ENCODE measurements around the gene TMED4.

The TMED4 gene

DNA sequence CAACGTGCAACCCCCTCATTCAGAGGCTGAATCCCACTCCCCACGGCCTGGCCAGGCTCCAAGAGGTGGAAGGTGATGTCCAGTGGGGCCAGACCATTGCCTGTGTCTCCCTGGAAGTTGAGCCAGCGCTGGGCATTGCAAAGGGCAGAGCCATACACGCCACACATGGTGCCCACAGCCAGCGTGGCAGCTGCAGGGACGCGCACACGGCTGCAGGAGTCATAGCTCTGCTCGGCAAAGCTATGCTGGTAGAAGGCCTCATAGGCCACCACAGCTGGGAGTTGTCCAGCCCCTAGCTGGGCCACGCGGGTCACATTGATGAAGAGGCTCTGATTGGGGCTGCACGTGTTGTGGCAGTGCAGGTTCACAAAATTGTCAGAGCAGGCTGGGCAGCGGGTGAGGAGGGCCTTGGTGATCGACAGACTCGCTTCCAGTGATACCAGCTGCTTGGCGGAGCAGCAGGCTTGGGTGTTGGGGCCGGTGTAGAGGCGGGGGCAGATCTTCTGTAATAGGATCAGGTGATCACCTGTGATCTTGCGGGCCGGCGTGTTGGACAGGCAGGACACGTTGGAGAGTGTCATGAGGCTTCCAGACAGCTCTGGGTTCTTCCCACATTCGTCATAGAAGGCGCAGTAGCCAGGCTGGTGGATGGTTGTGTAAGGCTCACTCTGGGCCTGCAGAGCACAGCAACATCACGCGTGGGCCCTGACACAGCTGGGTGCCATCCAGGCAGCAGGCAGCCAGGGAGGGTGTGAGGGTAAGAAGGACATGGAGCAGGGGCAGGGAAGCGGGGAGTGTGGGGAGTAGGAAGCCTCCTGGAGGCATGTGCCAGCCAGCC is 42.1 kb downstream of the TMED4 start:
- DNase-seq = no peak

DNA sequence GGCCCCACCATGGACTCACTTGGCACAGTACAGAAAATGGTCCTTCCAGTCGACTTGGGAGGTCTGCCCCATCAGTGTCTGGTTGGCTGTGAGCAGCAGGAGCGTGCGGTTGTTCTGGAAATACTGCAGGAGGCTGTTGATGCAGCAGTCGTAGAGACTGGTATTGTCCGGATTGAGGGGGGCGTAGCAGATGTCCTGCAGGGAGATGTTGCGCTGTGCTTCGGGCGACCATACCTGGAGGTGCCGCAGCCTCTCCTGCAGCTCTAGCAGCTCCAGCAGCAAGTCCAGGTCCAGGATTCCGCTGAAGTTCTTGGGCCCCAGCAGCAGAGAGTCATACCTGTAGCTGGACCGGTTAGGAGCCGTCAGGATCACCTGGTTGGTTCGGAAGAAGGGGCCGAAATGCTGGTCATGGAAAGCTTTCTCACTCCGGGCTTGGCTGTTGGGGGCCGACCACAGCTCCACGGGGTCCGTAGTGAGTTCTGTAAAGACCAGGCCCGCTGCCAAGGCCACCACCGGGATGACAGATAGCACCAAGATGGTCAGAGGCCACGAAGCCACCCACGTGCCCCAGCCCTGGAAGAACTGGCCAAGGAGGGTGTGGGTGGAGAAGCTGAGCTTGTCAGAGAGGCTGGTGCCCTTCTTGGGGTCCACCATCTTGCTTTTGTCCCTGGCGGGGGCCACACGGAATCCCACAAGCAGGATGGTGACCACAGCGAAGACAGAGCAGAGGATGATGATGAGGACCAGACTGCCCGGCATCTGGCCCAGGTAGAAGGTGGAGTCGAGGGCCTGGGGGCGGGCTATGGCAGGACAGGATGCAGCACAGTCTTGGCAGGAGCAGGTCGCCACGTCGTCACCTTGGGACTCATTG is 43.0 kb downstream of the TMED4 start:
- no peak for DNase-seq

DNA sequence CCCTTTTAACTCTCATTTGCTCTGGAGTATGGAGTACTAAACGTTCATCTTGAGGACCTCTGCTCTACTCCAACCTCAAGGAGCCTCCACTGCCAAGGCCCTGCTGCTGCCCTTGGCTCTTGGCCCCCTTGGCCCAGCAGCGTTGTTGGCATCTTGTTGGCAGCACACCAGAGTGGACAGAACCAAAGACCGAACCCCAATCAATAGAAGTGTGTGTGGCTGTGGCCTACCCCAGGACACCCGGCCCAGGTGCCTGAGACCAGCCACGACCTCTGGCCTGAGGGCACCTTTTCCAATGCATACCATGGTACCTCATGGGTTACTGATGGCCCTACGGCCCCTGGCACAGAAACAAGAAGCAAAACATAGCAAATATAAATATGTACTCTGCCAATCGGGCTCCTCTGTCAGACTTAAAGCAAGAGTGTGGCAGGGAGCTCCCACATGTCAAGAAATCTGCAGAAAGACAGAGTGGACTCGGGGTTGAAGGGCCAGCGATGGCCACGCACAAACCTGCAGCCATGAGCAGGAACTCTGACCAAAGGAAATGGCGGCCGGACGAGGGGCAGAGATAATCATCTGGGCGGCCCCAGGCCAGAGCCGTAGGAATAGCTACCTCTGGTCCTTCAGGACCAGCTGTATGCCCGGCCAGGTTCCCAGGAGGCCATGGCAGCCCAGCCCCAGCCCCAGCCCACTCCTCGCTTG is 43.8 kb downstream of the TMED4 start:
- DNase-seq = no peak

GRCh38 chr7:44537442-44537841 is 44.6 kb downstream of the TMED4 start:
- DNase-seq = no peak

GRCh38 chr7:44536090-44536489 is 45.9 kb downstream of the TMED4 start:
- DNase-seq = no peak

- no peak for DNase-seq
These were observed 46.5 kb downstream of the TMED4 start for GRCh38 chr7:44535348-44536064.

GRCh38 chr7:44534501-44534900 is 47.5 kb downstream of the TMED4 start:
- no peak for DNase-seq

- no peak for DNase-seq
These were observed 47.9 kb downstream of the TMED4 start for GRCh38 chr7:44534087-44534486.

DNA sequence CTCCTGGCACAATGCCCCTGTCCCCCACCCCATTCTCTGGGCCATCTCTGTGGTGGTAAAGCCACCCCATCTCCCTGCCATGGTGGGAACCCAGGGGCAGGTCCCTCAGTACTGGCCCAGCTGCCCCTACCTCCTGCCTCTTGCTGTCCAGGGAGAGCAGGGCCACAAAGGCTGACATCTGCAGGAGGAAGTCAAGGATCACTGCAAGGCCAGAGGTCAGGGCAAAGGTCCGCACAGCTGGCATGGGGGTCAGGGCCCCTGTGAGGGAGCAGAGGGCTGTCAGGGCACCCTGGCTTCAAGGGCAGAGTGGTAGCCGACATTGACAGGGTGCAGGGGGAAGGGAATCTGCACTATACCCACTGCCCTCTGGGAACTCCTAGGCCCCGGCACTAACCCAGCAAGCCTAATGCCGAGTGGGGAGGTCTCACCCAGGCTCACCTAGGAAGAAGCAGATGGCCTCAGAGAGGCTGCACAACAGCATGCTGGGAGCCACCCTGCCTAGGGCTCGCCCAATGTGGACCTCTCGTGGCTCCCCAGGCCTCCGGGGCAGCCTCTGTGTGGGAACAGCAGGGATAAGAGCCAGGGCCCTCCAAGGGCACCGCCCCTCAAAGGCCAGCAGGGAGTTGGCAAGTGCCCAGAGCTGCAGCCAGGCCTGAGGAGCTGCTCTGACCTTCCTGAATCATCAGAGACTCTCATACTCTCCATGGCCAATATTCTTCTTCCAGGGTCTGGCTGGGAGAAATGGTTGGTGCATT is 48.6 kb downstream of the TMED4 start:
- no peak for DNase-seq

DNA sequence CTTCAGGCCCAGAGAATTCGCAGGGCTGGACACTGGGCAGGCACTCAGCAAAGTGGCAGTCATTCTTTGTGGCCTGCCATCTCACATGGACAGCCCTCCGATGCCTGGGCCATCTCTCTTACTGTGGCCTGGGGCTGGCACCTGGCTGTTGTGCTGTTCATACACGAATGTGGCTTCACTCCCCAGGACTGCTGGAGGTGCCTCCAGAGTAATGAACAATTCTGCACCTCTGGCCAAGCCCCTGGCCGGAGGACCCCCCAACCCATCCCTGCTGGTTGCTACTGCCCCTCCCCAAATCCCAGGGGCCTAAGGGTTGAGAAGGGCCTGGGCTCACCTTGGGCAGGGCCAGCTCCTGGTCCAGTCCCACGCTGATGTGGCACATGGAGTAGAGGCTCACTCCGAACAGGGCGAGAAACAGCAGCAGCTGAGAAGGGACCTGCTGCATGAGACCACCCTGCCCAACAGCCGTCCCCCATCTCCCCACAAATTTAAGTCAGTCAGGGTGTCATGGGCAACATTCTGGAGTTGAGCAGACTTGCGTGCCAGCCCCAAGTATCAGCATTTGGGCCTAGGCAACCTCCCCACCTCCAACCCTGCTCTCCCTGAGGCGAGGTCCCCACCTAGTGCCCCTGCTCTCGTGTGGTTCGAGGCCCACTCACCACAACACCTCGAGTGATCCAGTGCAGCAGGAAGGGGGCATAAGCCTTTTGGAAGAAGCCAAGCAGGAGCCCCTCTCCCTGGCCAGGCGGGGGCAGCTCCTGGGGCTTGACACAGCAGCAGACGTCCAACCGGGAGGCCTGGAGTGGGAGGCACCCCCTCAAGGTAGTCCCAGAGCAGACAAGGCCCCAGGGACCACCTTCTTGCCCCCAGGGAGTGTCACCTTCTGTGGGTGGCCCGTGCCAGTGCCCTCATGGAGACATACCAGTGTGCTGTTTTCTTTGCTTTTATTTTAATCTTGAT is 50.3 kb downstream of the TMED4 start:
- no peak for DNase-seq

- no peak for DNase-seq
These were observed 51.0 kb downstream of the TMED4 start for GRCh38 chr7:44530990-44531389.

Measured in NCI-H1417 treated with DMSO at 0.1 percent for 48 hours (cell line).